Kidney (tissue), 14 donors: Measurements from ENCODE around the gene PRRT1. TPM values are rescaled to one million over a fixed set of nuclear protein-coding genes. Genes with fewer than 3 reads are reported as not detected.

Experiments used
- DNase-seq, 5 donors: peaks; one replicate each; pipeline ENCODE4 v3.0.0-alpha.2; 2013 to 2020
- FAIRE-seq: peaks from 2 replicates; lab custom pipeline; 2012; peaks lifted over from hg19 to GRCh38; lab: Jason Lieb, UNC
- H3K27ac ChIP-seq, 2 donors: one replicate each; pipeline ENCODE4 v1.7.0; 2013; ENCODE audit warnings: low read depth in 2 of 2, low read length in 2 of 2, inconsistent platforms in 1 of 2
- H3K27me3 ChIP-seq: one replicate; pipeline ENCODE4 v1.7.1; 2013; ENCODE audit warnings: low read length, inconsistent platforms; ENCODE audit not compliant: control insufficient read depth, insufficient read depth
- H3K36me3 ChIP-seq, 3 donors: one replicate each; pipeline versions ENCODE4 v1.7.0 to v1.7.1; 2013; ENCODE audit warnings: low read length in 3 of 3, control low read depth in 1 of 3, inconsistent platforms in 1 of 3; ENCODE audit not compliant: insufficient read depth in 3 of 3, control insufficient read depth in 2 of 3
- H3K4me1 ChIP-seq, 3 donors: one replicate each; pipeline versions ENCODE4 v1.7.0 to v1.7.1; 2013; ENCODE audit warnings: low read length in 3 of 3, inconsistent platforms in 1 of 3, low read depth in 1 of 3; ENCODE audit not compliant: control insufficient read depth in 2 of 3, insufficient read depth in 2 of 3
- H3K4me3 ChIP-seq, 3 donors: one replicate each; pipeline versions ENCODE4 v1.7.0 to v1.8.1; 2013; ENCODE audit warnings: low read length in 3 of 3, control low read depth in 1 of 3, inconsistent platforms in 1 of 3
- H3K9ac ChIP-seq, 3 donors: one replicate each; pipeline versions ENCODE4 v1.7.0 to v1.7.1; 2013; ENCODE audit warnings: low read length in 3 of 3, control low read depth in 1 of 3, inconsistent platforms in 1 of 3
- H3K9me3 ChIP-seq, 3 donors: one replicate each; pipeline versions ENCODE4 v1.7.0 to v1.7.1; 2013; ENCODE audit warnings: low read length in 3 of 3, control low read depth in 1 of 3, inconsistent platforms in 1 of 3; ENCODE audit not compliant: control insufficient read depth in 2 of 3, insufficient read depth in 1 of 3
- CTCF ChIP-seq: IDR thresholded peaks from 3 replicates; pipeline ENCODE4 v1.5.1; 2012; ENCODE audit warnings: mild to moderate bottlenecking, moderate library complexity, borderline replicate concordance; ENCODE audit not compliant: insufficient read depth; ENCODE audit errors: extremely low read depth
- intact Hi-C: fragments of 100-400 bp; cut with DNase I; formaldehyde crosslinking; loops from one replicate; pipeline ENCODE4 v1.11.1; 2022
- polyA plus RNA-seq: library from polyadenylated mRNA; stranded (reverse); fragments of 350-450 nt; fragmentation: Illumina TruSeq; extraction: RNeasy Lipid Tissue Mini Kit (QIAGEN cat#74804); gene quantifications from one replicate; pipeline ENCODE4 v1.2.3, GENCODE V29; 2014; ENCODE audit warnings: low read depth, low replicate concordance; ENCODE audit not compliant: insufficient read depth
- total RNA-seq: library from RNA; stranded (reverse); fragmentation: NEBNext Ultra II Directional; extraction: Animal tissue kit (Norgen Biotek cat#: 25700); gene quantifications from one replicate; pipeline ENCODE4 v1.2.1, GENCODE V29; 2021
- donor health status: control.
- donor health status: control.
- donor health status: control.
- donor health status: control.
- donor health status: control.
- donor health status: DM: yes; HTN: yes; CAD: no.
- donor health status: Normal renal cell carcinoma (clear cell type).

PRRT1 gene
- total and polyA plus RNA-seq, 2 donors from 2014 or later: 2.4 to 4.0 TPM

- no peak overlapping the region for H3K27ac ChIP-seq
- no peaks in the 10 kb centered on the region for H3K9me3 ChIP-seq
- peaks cover 5 to 23% (median 6%) of the 10 kb centered on the region in 3 donors for H3K36me3 ChIP-seq
- H3K4me1 ChIP-seq: peaks cover 3 to 16% (median 15%) of the 10 kb centered on the region in 3 donors
- no peak for TF ChIP-seq CTCF
- H3K9ac ChIP-seq: no peak overlapping the region
- FAIRE-seq (no peak), DNase-seq (peak in 2 of 5 donors; percentile 34 to 72)
- no peaks in the 10 kb centered on the region for H3K27me3 ChIP-seq
- no peak overlapping the region for H3K4me3 ChIP-seq
- intact Hi-C loops: no loop called here
These were observed 30.8 kb upstream of the PRRT1 start for GRCh38 chr6:32182555-32182981.

DNA sequence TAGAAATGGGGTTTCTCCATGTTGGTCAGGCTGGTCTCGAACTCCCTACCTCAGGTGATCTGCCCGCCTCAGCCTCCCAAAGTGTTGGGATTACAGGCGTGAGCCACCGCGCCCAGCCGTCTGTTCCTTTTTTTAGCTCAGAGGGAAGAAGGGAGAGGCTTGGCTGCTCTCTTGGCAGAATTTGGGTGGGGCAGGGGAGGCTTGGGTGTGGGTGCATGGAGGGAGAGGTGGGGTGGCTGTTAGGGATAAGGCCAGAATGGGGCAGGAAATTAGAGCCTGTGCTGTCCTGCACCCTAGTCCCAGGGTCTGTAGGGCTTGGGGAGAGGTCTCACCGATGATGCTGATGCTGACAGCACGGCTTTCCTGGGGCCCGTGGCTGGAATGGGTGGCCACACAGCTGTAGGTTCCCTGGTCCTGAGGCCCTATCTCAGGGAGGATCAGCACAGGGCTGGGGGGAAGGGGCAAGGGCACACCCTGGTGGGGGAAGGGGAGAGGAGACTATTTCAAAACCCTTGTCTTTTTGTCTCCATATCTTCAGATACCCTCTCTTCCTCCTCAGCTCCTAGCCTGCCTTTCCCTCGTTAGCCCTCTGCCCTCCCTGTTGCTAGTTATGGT, 30.3 kb upstream of the PRRT1 start:
- H3K36me3 ChIP-seq: peaks cover 2 to 18% (median 3%) of the 10 kb centered on the region in 3 donors
- peaks cover 3 to 21% (median 17%) of the 10 kb centered on the region in 3 donors for H3K4me1 ChIP-seq
- DNase-seq: peak in 2 of 5 donors; percentile 41 to 50
- no peak overlapping the region for H3K27ac ChIP-seq
- no peaks in the 10 kb centered on the region for H3K9me3 ChIP-seq
- FAIRE-seq: no peak
- no peaks in the 10 kb centered on the region for H3K27me3 ChIP-seq
- TF ChIP-seq CTCF: no peak
- no peak overlapping the region for H3K9ac ChIP-seq
- no peak overlapping the region for H3K4me3 ChIP-seq
- intact Hi-C loops: no loop called here

- no peak overlapping the region for H3K4me3 ChIP-seq
- H3K27ac ChIP-seq: no peak overlapping the region
- H3K9me3 ChIP-seq: no peaks in the 10 kb centered on the region
- intact Hi-C loops: no loop called here
- TF ChIP-seq CTCF: no peak
- H3K27me3 ChIP-seq: no peaks in the 10 kb centered on the region
- no peak overlapping the region for H3K9ac ChIP-seq
- no peak for FAIRE-seq
- H3K36me3 ChIP-seq: peaks cover 0 to 12% (median 0%) of the 10 kb centered on the region in 3 donors
- H3K4me1 ChIP-seq: peaks cover 7 to 26% (median 20%) of the 10 kb centered on the region in 3 donors
- peak in 2 of 5 donors; percentile 32 to 71 for DNase-seq
These were observed 29.5 kb upstream of the PRRT1 start for GRCh38 chr6:32181148-32181702.
